ENCODE data around the gene EXOSC1.
"Not testable (repeated sequence)": the region's sequence is repeated elsewhere in the genome, so short reads cannot be mapped to it uniquely, and the experiment has no call there.

EXOSC1 gene

GRCh38 chr10:97445722-97446639 lies at the start of gene EXOSC1, which contains the start of gene ZDHHC16:
EXOSC1 (minus strand) TSS chr10:97446006; CDS start chr10:97445985, 21 bp downstream.
ZDHHC16 (plus strand) TSS chr10:97446175; CDS start chr10:97451676, 5,501 bp downstream.
- peak; percentile 96 for DNase-seq (ENCODE audit: low spot score)

- DNase-seq (ENCODE audit: low spot score), result no peak
These were observed 49.2 kb upstream of the EXOSC1 start for GRCh38 chr10:97494863-97495506.

DNA sequence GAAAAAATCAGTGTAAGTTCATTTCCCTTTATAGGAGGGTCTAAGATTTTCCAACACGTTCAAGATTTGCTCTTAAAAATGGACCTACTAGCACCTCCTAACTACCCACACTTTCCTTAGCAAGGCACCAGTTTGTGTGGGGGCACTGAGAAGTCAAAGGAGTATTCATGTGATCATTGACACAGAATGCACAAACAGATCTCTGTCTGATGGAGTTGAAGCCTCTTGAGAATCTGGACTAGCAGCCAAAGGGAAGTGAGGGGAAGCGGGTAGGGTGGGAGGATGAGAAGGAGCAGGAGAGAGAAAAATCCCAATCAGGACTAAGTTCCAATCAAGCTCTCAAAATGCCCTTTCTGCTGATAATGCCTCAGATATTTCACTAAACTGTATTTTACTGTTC lies 48.3 kb upstream of the EXOSC1 start:
- DNase-seq (ENCODE audit: low spot score), result no peak

DNA sequence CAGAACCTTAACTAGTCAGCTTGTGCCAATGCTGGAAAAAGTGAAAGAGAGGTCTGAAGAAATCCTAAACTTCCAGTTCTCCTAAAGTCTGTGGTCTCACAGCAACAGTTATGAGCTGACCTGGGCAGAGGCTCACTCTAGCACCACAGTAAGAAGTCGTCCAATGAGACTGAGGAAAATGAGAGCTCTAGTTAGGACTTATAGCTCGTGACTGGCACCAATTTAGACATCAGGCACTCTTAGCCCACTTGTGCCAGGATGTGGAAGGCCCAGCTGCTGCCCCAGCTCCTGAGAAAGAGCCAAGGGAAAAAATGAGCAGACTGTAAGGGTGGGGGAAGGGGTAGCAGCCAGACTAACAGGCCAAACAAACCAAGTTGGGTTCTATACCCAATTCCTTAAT lies 44.8 kb upstream of the EXOSC1 start:
- no peak for DNase-seq (ENCODE audit: low spot score)

- no peak for DNase-seq (ENCODE audit: low spot score)
These were observed 40.0 kb upstream of the EXOSC1 start for GRCh38 chr10:97485647-97486281.

GRCh38 chr10:97483921-97484320 lies 38.1 kb upstream of the EXOSC1 start:
- DNase-seq (ENCODE audit: low spot score), result no peak

DNA sequence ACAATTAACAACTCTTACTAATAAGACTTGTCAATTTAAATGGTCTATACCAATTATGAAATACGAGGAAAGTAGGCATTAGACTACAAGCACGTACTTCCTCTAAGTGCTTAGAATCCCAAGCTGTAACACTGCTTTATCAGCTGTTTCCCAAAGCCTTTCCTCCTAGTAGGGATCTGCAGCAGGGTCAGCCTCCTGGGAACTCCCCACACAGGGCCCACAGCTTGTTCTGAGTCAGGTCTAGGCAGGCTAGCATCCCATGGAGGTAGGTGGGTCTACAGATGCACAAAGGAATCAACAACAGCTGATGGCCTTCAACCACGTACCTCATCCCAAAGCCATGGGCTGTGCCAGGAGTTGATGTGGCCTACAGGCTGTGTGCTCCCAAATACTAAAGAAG lies 37.7 kb upstream of the EXOSC1 start:
- DNase-seq (ENCODE audit: low spot score), result no peak

DNA sequence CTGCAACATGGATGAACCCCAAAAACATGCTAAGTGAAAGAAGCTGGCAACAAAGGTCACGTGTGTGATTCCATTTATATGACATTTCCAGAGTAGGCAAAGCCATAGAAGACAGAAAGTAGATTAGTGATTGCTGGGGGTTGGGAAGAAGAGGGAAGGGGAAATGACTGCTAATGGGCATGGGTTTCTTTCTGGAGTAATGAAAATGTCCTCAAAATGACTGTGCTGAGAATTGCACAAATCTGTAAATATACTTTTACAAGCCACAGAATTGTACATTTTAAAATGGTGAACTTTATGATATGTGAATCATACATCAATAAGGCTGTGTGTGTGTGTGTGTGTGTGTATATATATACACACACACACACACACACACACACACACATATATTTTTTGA lies 36.6 kb upstream of the EXOSC1 start:
- DNase-seq (ENCODE audit: low spot score), result no peak

DNA sequence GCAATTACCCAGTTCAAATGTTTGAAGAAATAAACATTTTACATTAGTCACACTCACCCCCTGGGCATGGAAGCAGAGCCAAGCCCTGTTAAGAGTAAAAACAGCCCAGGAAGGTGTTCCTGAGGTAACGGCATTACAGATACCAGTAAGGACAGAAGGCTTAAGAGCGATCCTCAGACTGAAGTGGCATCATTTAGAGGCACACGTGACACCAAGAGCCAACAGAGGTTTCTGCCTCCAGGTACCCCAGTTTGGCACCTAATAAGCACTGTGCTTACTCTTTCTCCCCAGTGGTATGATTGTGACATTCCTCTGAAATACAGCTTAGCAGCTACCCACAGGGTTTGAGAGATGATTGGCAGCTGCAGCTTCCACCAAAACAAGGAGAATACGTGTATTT lies 35.3 kb upstream of the EXOSC1 start:
- DNase-seq (ENCODE audit: low spot score), result no peak

DNA sequence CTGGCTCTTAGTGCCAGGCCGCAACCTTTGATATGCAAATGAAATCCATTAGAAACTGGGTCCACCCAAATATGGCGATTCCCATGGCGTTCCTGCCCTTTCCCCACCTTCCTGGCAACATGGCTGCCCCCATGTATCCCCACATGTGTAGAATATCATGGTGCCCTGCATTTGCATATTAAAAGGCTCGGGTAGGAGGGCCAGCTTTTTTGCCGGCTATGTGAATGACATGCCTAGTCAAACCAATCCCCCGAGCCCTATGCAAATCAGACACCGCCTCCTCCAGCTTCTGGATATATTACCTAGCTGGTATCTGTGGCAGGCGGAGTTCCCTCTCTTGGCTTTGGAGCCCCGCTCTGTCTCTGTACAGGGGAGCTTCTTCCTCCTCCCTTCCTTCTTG lies 34.1 kb upstream of the EXOSC1 start:
- no peak for DNase-seq (ENCODE audit: low spot score)

GRCh38 chr10:97479410-97479809 lies 33.6 kb upstream of the EXOSC1 start:
- not testable (repeated sequence) for DNase-seq (ENCODE audit: low spot score)

DNA sequence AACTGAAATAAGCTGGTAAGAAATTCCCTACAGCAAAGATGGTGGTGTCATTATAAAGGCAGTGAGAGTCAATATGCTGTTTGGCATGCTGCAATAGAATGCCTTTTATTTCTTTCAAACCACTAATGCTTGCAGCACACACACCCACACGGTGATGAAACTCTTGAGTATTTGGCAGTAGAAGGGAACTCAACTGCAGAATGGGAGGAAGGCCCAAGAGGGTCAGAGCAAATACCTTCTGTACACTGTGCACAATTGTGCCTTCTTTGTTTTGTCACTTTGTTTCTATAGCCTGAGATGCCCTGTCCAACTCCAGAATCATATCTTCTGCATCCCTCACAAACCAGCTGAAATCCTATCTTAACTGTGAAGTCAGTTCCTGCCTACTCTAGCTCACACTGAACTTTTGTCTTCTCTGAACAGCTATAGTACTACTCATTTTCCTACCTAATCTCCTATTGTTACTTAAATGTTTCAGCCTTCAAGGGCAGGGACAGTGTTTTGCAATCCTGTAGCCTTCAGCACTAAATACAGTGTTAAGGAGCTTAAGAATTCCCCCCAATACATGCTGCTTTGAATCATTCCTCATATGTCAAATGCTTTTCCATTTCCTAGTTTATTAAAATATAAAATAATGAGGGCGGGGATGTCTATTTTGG lies 30.3 kb upstream of the EXOSC1 start:
- no peak for DNase-seq (ENCODE audit: low spot score)

DNA sequence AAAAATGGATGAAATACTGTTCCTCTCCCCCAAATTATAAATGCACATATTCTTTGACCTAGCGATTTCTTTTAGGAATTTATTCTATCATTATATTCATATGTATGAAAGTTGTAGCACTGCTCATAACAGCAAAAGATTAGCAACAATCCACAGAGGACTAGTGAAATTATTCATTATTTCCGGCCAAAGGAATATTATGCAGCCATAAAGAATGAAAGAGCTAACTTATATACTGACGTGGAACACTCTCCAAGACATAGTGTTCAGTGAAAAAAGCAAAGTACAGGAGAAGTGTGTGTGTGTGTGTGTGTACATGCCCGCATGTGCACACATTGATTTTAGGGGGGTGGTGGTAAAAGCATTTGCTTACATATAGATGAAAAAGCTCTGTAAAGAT lies 29.1 kb upstream of the EXOSC1 start:
- DNase-seq (ENCODE audit: low spot score), result no peak

GRCh38 chr10:97468781-97469180 lies 23.0 kb upstream of the EXOSC1 start:
- DNase-seq (ENCODE audit: low spot score), result not testable (repeated sequence)

GRCh38 chr10:97468162-97468561 lies 22.4 kb upstream of the EXOSC1 start:
- DNase-seq (ENCODE audit: low spot score), result no peak

GRCh38 chr10:97466755-97467154 lies 20.9 kb upstream of the EXOSC1 start:
- DNase-seq (ENCODE audit: low spot score), result peak; percentile 84

- no peak for DNase-seq (ENCODE audit: low spot score)
These were observed 20.2 kb upstream of the EXOSC1 start for GRCh38 chr10:97465982-97466381.

- no peak for DNase-seq (ENCODE audit: low spot score)
These were observed 18.4 kb upstream of the EXOSC1 start for GRCh38 chr10:97464226-97464625.

- peak; percentile 71 for DNase-seq (ENCODE audit: low spot score)
These were observed 17.7 kb upstream of the EXOSC1 start for GRCh38 chr10:97463363-97464132.

DNA sequence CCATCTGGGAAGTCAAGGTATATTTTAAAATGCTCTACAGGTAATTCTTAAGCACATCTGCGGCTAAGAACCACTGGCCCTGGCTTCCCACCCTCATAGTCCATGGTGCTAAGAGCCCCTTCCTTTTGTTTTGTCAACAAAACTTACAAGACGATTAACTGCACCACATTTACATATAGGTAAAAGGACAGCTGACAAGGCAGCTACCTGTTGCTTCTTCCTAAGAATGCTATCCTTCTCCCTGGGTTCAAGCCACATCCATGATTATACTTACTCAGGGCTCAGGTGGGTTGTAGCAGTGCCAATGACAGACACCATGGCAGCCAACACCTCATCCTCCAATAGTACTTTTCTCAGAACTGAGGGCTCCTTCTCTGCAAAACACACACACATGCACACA lies 16.5 kb upstream of the EXOSC1 start:
- DNase-seq (ENCODE audit: low spot score), result no peak

- no peak for DNase-seq (ENCODE audit: low spot score)
These were observed 14.1 kb upstream of the EXOSC1 start for GRCh38 chr10:97459933-97460332.

Data from SW480 (cell line).